HG03571 (cell line): Measurements from ENCODE around the gene MAP4K2.

Source experiments
- ATAC-seq: cut with Tn5 transposase; IDR thresholded peaks from one replicate; pipeline ENCODE4 v1.9.1; 2021; ENCODE audit not compliant: unreplicated experiment

The MAP4K2 gene

DNA sequence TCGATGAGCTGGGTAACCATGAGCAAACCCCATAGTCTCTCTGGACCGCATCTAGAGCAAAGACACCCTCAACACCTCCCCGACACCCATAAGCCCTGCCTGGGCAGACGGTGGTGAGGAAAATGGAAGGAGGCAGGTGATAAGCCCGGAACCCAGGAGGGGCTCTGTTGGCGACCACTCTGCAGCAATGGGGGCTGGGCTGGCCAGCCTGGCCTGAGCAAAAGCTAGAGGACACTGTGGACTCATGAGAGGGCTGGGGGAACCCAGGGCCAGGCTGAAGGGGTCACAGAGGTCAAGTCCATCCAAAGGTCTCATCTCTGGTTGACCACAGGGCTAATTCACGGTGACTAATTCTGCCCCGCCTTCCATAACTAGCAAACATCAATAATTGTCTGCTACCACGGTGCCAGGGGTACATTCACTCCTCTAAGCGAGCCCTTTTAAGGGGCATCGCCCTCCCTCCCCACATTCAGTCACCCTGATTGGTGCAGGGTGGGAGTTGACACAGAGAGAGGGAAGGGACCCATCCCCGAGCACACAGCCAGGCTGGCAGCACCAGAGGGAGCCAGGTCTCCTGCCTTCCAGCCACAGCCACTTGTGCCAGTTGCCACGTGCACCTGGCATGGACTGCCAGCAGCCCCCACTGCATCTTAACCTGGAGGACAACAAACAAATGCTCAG is 47.2 kb downstream of the MAP4K2 start:
- no peak for ATAC-seq

DNA sequence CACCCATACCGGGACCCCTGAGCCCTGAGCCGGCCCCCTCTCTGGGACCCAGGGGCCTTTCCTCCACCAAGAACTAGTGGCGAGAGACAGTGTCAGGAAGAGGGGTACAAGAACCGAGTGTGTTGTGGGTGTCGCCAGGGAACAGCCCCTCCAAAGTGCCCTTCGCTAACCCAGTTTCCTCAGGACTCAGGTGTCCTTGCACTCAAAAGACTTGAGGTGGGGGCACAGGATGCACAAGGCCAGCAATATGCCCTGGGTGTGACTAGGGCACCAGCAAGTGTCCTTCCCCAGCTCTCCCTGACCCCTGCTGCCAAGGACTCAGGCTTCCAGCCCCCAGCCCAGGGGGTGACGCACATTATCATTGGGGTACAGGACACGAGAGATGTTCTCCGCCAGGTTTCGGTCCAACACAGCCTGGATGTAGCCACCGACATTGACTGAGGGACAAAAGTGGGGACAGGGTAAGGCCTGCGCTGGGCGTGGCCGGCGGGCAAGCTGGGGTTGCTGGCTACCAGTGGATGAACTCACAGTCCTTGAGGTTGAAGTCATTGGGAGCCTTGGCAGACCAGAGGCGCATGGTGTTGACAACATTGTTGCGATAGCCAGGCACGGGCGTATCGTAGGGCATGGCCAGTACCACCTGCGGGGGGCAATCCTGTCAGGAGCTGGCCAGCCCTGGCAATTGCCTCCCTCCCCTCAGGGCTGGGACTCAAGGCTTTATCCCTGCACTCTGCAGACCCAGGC is 47.9 kb downstream of the MAP4K2 start:
- no peak for ATAC-seq

- no peak for ATAC-seq
Observed at GRCh38 chr11:64754124-64754918, 48.7 kb downstream of the MAP4K2 start.

DNA sequence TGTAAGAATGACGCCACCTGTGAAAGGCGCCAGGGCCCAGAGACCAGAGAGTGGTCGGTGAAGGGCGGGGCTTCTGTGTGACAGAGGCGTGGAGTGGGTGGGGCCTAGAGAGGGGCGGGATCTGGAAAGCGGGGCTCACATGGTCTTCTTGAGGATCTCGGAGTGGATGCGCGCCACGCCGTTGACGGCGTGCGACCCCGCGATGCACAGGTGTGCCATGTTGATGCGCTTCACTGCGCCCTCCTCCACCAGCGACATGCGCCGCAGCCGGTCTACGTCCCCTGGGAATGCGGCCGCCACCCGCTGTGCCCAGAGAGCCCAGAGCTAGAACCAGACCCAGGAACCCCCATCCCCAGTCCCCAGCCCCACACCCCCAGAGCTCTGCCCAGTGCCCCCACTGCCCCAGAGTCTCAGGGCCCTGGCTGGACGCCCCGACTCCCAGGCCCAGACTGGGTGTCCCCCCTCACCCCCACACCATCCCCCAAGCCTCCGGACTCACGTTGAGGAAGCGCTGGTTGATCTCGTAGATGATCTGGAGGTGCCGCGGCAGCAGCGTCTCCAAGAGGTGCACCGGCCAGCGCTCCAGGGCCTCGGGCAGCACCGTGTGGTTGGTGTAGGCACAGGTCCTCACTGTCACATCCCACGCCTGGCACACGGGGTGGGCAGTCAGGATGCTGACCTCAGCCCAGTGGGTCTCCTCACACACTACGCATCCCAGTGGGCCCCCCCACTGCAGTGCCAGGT is 49.5 kb downstream of the MAP4K2 start:
- ATAC-seq = no peak

GRCh38 chr11:64753019-64753379 is 50.0 kb downstream of the MAP4K2 start:
- ATAC-seq = no peak

GRCh38 chr11:64752175-64752970 is 50.6 kb downstream of the MAP4K2 start:
- no peak for ATAC-seq

DNA sequence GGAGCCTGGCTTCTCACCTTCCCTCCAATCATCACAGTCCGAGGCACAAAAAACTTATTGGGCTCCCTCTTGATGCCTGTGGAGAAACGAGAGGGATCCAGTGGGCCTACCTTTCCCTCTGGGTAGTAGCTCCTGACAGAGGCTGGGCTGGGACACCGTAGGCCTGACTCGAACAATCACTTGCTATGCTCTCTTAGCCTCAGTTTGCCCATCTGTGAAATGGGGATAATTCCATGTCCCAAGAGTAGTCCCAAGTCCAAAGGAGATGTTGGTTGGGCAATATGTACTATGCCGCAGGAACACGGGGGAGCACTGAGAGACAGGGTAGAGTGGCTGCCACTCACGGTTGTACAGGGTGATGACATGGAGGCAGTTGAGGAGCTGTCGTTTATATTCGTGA is 51.4 kb downstream of the MAP4K2 start:
- no peak for ATAC-seq

- ATAC-seq = no peak
Observed at GRCh38 chr11:64751136-64751535, 51.9 kb downstream of the MAP4K2 start.

- no peak for ATAC-seq
Observed at GRCh38 chr11:64750361-64751054, 52.5 kb downstream of the MAP4K2 start.

DNA sequence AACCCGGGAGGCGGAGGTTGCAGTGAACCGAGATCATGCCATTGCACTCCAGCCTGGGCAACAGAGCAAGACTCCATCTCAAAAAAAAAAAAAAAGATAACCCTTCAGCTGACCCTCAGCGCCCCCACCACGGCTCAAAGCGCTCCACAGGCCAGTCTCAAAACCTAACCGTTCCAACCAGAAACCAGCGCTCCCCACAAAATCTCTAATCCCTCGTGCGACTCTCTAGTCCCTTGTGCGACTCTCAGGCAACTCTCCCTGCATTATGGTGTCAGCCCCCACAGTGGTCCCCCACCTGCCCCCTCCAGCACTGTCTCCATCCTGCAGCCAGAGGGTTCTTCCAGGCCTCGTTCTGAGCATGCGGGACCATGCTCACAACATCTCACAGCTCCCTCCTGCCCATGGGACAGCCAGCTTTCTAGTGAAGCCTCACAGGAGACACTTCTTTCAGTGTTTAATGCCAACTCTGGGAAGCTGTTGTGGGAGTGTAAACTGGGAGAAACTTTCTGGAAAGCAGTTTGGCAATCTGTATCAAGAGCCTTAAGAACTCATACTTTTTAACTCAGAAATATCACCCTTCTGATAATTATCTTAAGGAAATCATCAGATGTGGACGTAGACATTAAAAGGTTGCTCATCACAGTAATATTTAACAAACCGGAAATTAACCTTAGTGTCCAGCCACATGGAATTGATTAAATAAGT is 54.9 kb downstream of the MAP4K2 start:
- no peak for ATAC-seq

GRCh38 chr11:64746486-64746885 is 56.5 kb downstream of the MAP4K2 start:
- ATAC-seq = no peak

- ATAC-seq = peak; percentile 30
Observed at GRCh38 chr11:64745521-64746328, 57.3 kb downstream of the MAP4K2 start.

DNA sequence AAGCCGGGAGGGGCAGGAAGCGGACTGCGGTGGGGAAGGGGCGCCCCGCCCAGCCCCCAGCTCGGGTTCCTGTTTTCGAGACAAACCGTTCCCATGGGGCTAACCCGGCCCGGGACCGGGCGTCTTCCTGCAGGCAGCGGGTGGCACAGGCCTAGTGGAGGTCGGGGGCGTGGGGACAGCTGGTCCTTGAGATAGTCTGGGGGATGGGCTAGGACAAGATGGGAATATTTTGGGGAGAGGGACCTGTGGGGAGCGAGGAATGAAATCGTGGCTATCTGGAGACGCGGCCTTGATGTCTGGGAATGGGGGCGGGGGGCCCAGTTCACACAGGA is 57.9 kb downstream of the MAP4K2 start:
- ATAC-seq = no peak

DNA sequence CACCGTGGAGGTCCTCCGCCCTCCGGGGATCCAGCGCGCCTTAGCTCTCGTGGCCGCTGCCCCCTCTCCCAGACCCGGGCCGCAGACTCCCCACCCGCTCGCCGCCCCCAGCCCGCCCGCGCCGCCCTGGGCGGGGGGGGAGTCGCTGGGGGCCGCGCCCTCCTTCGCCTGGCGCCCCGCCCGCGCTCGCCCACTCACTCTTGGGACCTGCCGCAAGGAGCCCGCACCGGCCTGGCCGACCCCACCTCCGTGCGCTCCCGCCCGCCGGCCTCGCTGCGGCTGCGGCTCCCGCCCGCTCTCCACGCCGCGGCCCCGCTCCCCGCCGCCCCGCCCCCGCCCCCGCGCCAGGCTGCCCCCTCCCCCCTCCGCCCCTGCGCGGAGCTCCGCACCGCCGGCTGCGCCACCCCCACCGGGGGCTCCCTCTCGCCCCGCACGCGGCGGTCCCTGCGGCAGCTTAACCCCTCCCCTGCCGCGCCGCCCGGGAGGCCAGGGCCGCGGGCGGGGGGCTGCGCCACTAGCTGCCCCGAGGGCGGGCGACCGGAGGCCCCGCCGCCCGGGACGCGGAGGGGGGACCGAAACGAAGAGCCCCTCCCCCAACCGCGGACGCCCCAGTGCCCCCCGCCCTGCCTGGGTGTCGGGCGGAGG is 58.3 kb downstream of the MAP4K2 start:
- no peak for ATAC-seq

- no peak for ATAC-seq
Observed at GRCh38 chr11:64743591-64744543, 59.1 kb downstream of the MAP4K2 start, which contains the start of gene RASGRP2. Gene RASGRP2 (minus strand): TSS chr11:64744142. CDS start chr11:64742866, 1,276 bp downstream.

GRCh38 chr11:64742889-64743590 is 60.0 kb downstream of the MAP4K2 start:
- no peak for ATAC-seq
